GM19351 (cell line): ENCODE results near the gene SDS.

Source experiments
- ATAC-seq: cut with Tn5 transposase; IDR thresholded peaks from one replicate; pipeline ENCODE4 v1.9.1; 2021; ENCODE audit warnings: mild to moderate bottlenecking, moderate library complexity; ENCODE audit not compliant: unreplicated experiment

The SDS gene, protein sequence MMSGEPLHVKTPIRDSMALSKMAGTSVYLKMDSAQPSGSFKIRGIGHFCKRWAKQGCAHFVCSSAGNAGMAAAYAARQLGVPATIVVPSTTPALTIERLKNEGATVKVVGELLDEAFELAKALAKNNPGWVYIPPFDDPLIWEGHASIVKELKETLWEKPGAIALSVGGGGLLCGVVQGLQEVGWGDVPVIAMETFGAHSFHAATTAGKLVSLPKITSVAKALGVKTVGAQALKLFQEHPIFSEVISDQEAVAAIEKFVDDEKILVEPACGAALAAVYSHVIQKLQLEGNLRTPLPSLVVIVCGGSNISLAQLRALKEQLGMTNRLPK

DNA sequence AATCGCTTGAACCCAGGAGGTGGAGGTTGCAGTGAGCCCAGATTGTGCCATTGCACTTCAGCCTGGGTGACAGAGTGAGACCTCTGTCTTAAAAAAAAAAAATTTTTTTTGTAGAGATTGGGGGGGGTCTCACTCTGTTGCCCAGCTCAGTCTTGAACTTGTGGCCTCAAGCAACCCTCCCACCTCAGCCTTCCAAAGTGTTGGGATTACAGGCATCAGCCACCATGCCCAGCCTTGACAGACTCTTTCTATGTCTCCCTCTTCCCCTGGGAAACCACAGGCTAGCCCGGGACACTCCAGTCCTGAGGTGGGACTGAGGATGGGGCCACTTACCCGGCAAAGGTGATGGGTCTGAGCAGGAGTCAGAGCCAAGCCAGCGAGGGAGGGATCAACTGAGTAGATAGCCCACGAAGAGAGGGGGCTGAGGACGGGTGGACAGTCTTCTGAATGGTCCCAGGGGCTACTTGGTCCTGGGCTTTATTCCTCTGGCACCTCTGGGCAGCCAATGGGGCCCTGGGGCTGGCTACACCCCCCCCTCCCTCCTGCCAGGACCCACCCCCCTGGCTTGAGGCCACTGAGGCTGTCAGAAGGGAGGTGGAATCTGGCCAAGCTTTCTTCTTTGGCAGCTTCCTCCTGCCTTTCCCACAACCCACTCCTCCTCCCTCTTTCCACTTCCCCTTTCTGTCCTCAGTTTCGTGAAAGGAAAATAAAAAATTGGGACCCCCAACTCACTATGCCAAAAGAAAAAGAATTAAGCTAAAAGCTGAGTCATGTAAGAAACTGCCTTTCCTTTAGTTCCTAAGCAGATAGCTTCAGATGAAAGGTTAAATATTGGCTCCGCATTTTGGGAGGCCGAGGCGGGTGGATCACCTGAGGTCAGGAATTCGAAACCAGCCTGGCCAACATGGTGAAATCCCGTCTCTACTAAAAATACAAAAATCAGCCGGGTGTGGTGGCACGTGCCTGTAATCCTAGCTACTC lies at the start of gene SDS:
SDS (minus strand) TSS at position 453 of the 981 bp plus-strand sequence. CDS start 4,179 bp downstream, outside the sequence.
- no peak for ATAC-seq

DNA sequence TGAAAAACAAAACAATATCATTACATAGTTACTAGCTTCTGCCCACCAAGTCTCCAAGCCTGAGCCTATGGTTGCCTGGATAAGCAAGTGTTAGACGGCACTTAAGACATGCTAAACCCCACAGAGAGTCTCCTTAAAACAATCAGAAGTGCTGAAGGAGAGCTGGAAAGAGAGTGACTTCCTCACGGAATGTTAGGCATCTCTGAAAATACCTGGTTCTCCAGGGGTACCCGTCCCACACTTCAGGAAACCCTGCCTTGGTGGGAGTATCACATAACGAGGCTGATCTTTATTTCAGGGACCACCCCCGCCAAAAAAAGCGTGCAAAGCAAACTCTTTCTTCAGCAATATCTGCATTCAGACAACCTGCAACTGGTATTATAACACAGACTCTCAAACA lies 49.6 kb upstream of the SDS start:
- ATAC-seq = no peak

DNA sequence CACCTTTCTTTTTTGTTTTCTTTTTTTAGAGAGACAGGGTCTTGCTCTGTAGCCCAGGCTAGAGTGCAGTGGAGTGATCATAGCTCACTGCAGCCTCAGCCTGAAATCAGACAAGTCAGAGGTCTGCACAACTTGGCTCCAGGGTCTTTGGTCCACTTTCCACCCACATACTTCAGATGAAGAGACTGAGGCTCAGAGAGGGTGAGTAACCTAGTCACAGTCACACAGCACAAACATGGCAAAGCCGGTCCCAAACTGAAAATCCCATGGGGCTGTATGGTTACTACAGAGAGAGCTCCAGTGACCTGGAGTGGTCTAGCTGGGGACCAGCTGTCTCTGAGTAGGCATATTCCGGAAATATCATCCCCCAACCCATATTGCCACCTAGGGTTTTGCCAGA lies 48.8 kb upstream of the SDS start:
- ATAC-seq = no peak

DNA sequence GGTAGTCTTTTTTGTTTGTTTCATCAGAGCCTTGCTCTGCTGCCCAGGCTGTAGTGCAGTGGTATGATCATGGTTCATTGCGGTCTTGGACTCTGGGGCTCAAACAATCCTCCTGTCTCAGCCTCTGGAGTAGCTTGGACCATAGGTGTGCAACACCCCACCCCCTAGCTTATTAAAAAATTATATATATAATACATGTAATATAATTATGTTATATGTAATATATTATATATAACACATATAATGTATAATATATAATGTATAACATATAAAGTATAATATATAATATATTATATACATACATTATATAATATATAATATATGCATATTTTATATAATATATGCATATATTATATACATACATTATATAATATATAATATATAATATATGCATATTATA lies 46.2 kb upstream of the SDS start:
- ATAC-seq = no peak

DNA sequence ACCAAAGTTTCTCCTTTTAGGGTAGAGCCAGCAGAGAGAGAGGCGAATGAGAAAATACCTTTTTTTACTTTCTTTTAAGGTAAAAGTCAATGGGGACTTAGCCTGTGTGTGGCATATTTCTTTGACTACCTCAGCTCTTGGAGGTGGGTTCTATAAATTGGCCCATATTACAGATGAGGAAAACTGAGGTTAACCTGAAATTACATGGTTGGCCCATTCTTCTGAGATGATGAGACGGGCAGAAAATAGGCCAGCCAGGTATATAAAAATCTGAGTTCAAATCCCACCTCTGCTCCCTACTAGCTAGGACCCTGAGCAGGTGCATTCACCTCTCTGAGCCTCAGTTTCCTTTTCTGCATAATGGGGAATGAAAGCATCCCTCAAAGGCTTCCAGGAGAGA lies 45.6 kb upstream of the SDS start:
- ATAC-seq = no peak

DNA sequence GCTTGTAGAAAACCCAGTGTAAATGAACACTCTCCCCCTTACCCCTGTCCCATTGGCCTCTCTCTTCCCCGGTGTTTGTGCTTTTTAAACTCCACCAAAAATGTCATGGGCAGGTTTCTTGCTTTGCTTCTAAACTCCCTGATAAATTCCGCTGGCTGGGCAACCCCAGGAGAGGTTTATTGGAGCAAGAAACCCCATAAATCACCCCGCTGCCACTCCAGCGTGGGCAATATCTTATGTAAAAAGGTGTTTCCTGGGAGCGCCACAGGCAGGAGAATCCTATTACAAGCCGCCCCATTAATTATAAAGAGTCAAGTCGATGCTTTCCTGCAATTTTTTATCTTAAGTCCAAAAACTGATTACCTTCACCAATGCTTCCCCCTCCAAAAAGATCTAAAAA lies 45.2 kb upstream of the SDS start:
- no peak for ATAC-seq

DNA sequence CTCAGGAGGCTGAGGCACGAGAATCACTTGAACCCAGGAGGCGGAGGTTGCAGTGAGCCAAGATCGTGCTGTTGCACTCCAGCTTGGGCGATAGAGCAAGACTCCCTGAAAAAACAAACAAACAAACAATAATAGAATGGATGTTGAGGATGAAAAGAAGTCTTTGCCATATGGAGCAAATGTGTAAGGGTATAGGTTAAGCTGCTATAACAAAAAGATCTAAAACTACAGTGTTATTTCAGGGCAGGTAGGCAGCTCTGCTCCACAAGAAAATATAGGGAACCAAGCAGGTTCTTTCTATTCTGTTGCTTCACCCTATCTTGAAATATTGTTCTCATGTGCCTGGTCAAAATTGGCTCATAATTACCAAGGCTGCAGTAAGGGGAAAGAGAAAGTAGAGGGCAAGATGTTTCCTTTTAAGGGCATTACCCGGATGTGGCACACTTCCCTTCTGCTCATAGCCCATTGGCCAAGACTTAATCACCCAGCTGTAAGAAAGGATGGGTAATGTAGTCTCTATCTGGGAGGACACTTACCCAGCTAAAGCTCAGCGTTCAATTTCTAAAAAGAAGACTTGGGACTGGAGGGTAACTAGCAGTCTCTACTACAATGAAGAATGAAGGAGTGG lies 42.0 kb upstream of the SDS start:
- no peak for ATAC-seq

DNA sequence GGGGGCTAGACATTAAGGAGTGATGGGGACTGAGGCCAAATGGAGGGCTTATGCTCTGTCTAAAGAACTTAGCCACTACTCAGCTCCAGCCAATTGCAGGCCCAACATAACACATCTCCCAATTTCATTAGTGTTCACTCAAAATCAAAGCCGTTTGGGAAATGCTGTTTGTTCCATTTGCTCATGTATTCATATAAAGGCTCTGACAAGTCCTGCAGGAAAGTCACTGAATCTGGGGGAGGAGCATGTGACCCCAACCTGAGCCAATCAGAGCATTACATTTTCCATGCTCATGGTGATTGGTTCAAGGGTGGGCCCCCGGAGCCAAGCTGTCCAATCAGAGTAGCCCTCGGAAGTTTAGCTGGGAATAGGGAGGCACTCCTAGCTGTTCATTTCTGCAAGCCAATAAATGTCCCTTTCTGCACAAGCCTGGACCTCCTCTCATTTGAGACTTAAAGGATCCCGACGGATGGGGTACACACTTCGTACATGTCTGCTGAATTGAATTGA lies 39.4 kb upstream of the SDS start:
- ATAC-seq = no peak

DNA sequence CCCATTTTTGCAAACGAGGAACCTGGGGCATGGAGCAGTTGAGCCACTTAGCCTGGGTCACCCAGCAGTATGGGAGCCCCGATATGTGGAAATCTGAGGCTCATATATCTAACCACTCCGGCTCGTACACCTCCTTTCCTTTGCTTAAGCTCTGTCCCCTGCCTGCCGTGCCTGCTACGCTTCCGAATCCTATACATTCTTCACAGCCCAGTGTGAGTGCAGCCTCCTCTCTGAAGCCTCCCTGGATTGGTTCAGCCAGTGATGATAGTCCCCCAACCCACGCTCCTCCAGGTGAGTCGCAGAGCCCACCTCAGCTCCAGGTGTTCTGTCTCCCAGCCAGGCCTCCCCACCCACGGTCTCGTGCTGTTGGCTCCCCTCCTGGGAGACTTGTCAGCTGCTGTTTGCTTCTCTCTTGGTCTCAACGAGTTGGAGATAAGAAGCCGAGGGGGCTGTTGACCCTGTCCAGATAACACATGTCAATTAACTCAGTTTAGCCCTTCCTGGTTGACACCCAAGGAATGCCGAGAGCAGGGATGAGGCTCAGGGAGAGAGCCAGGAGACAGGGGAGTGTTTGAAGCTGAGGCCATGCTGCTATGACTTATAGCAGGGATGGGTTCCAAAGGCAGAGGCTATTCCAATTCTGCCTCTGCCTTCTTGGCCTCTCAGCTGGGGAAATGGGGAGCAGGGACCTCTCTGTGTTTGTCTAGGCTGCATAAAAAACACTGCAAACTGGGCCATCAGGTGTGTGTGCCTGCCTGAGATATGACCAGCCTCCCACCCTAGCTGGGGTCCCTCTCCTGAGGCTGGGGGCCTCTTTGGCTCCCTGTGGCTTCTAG lies 37.5 kb upstream of the SDS start:
- no peak for ATAC-seq

DNA sequence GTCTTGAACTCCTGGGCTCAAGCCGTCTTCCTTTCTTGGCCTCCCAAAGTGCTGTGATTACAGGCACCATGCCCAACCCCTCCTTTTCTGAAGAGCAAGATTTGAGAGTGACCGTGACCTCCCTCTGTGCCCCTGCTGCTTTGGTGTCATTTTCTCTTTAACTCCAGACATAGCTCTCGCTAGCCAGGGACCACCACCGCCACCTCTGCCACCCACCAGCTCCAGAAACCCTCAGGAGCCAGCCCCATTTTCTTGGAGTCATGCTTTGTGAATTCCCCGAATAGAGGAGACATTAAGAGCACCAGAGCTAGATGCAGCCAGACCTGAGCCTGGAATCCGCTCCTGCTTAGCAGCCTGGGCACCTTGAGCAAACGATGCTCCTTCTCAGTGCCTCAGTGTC lies 36.6 kb upstream of the SDS start:
- ATAC-seq = no peak

DNA sequence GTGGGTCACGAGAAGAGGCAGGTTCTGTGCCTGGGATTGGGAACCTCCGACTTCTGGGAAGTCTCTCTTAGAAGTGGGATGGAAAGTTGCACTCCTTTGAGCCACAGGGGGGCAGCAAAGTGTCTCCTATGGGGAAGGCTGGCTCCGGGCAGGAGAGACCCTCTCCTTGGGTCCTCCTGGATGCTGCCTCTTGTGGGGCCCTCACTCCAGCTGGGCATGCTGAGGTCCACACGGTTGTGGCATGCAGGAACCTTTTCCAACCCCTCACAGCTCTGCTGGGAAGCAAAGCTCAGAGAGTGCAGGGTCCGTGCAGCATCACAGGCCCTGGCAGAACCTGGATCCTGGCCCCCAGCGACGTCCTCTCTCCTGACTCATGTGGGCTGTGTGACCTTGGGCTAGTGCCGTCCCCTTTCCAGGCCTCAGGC lies 35.9 kb upstream of the SDS start:
- no peak for ATAC-seq

DNA sequence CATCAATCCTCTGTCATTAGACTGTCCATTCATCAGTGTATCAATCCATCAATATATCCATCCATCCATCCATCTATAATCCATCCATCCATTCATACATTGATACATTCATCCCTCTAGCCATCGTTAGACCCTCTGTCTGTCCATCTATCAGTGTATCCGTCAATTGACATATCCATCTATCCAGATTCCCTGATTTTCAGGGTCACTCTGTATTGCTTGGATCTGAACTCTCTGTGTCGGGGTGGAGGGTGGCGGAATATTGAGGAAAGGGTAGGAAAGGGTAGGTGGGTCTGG lies 35.6 kb upstream of the SDS start:
- ATAC-seq = no peak

DNA sequence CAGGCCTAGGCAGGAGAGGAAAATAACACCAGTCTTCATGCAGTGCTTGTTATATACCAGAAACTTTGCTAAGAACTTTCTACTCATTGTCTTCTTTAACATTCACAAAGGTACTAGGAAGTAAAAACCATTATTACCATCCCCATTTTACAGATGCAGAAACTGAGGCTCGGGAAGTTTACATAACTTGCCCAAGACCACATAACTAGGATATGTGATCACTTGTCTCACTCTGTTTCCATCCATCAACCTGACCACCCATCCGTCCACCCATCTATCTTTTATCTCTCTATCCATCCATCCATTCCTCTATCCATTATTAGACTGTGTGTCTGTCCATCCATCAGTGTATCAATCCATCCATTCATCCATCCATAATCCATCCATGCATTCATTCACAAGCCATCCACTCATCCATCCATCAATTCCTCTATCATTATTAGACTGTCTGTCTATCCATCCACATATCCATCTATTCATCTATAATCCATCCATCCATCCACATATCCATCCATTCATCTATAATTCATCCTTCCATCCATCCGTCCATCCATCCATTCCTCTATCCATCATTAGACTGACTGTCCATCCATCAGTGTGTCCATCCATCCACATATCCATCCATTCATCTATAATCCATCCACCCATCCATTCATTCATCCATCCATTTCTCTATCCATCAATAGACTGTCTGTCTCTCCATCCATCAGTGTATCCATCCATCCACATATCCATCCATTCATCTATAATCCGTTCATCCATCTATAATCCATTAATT lies 35.0 kb upstream of the SDS start:
- ATAC-seq = no peak

DNA sequence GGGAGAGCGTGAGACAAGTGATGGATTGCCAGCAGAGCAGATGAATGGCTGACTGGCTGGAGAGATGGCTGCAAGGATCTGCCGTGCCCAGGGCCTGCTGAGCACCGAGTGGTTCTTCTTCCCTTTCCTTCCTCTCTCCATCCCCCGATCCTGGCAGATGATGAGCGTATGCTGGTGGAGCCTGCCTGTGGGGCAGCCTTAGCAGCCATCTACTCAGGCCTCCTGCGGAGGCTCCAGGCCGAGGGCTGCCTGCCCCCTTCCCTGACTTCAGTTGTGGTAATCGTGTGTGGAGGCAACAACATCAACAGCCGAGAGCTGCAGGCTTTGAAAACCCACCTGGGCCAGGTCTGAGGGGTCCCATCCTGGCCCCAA lies 34.0 kb upstream of the SDS start:
- ATAC-seq = no peak

DNA sequence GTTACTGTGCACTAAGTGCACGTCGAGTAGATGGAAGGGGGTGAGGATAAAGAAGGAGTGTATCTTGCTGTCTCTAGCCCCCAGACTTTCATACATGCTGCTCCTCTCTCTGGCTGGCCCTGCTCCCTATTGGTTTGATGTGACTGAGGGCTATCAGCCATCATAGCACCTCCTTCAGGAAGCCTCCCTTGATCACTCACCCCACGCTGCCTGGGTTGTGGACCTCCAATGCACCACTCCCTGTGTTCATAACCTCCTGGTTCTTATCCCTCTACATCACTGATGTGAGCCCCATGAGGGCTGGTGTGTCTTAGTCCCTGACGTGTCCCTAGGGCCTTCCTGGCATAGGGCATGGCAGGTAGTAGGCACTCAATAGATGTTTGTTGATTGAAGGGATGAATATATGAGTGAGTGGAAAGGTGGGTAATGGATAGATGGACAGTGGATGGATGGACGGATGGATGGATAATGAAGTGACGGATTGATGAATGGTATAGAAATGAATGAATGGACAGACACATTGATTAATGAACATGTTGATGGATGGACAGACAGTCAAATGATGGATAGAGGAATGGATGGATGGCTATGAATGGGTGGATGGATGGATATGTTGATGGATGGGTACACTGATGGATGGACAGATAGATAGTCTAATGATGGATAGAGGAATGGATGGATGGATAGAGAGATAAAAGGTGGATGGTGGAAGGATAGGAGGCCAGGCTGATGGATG lies 33.5 kb upstream of the SDS start:
- no peak for ATAC-seq

DNA sequence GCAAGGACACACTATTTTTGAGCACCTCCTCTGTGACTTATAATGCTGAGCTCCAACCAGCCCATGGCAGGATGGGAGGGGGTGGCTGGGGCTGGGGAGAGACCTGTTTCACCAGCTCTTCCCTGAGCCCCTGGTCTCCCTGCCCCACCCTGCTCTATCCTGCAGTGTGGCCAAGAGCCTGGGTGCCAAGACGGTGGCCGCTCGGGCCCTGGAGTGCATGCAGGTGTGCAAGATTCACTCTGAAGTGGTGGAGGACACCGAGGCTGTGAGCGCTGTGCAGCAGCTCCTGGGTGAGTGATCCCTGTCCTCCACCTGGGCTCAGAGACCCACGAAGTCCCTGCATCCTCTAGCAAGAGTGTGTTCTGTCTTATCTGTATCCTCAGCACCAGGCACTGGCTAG lies 32.9 kb upstream of the SDS start:
- ATAC-seq = no peak

DNA sequence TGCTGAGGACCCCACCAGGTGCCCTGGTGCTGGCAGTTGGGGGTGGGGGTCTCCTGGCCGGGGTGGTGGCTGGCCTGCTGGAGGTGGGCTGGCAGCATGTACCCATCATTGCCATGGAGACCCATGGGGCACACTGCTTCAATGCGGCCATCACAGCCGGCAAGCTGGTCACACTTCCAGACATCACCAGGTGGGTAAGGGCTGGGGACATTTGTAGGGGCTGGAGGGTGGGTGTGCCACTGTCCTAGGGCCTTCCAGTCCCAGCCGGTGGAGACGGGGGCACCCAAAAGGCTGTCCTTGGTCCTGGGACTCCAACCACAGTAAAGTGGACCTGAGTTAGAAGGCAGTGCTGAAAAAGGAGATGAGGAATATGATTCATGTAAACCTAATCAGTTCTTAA lies 31.7 kb upstream of the SDS start:
- no peak for ATAC-seq

DNA sequence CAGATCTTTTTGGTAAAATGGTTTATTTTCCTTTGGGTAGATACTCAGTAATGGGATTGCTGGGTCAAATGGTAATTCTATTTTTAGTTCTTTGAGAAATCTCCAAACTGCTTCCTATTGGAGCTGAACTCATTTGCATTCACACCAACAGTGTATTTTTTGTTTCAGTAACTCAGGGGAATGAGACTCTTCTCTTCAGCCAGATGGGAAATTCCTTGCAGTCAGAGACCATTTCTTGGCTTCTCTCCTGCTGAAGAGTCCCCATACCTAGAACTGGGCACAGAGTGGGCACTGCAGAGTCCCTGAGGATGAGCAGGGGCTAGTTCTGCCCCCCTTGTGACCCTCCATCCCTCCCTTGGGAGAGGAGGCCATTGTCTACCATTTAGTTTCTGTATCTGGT lies 29.3 kb upstream of the SDS start:
- ATAC-seq = no peak

DNA sequence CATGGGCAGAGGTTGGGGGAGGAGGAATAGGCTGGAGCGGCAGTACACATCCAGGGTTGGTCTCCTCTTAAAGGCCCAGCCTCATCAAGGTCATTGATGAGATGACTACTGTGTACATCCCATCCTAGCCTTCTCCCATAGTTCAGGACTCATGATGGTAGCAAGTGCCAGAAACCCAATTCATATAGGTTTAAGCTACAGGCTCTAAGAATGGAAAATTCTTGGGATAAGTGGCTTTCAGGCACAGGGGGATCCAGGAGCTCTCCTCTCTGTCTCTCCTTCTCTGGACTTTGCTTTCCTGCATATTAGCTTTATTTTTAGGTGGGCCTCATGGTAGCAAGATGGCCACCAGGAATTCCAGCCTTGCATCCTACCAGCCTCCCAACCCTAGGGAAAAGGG lies 24.8 kb upstream of the SDS start:
- ATAC-seq = no peak
